ENCODE measurements around the gene NOM1.

- TF ChIP-seq CTCF (conservative IDR thresholded peaks at IDR 0.05; ENCODE audit: low read depth in 2 of 2) (no peak), JUNB (IDR thresholded peaks at IDR 0.05; ENCODE audit: unreplicated experiment) (no peak), POLR2AphosphoS5 (IDR thresholded peaks at IDR 0.05; ENCODE audit: low read depth) (no peak), EZH2 (IDR thresholded peaks at IDR 0.05; ENCODE audit: low read depth, unreplicated experiment) (no peak), CREB1 (CRISPR knock-in tag; IDR thresholded peaks at IDR 0.05; ENCODE audit: low read depth) (no peak), REST (IDR thresholded peaks at IDR 0.05; ENCODE audit: unreplicated experiment) (no peak), EZH2phosphoT487 (IDR thresholded peaks at IDR 0.05; ENCODE audit: unreplicated experiment) (no peak)
Measured at GRCh38 chr7:156964971-156965370, 15.5 kb downstream of the NOM1 start.

Measured in GM23338 (cell line).